GM12891 (cell line): ENCODE measurements around the gene LTBP3.

Experiments
- PAX5 ChIP-seq: IDR thresholded peaks from 2 replicates; pipeline ENCODE4 v1.6.1; 2011; ENCODE audit warnings: low read length, moderate library complexity, mild to moderate bottlenecking; ENCODE audit not compliant: insufficient read depth, severe bottlenecking
- POLR2A ChIP-seq: IDR thresholded peaks from 2 replicates; pipeline ENCODE4 v1.6.1; 2011; ENCODE audit warnings: low read depth, low read length, control low read depth
- POLR2AphosphoS5 ChIP-seq: IDR thresholded peaks from 2 replicates; pipeline ENCODE4 v1.6.1; 2011; ENCODE audit warnings: low read depth, low read length, control low read depth
- POU2F2 ChIP-seq: IDR thresholded peaks from 2 replicates; pipeline ENCODE4 v1.6.1; 2011; ENCODE audit warnings: low read depth, mild to moderate bottlenecking, control low read depth, low read length, moderate library complexity
- SPI1 ChIP-seq: IDR thresholded peaks from 2 replicates; pipeline ENCODE4 v1.6.1; 2011; ENCODE audit warnings: low read depth, low read length, control low read depth
- TAF1 ChIP-seq: IDR thresholded peaks from 2 replicates; pipeline ENCODE4 v1.6.1; 2011; ENCODE audit warnings: low read depth, low read length, control low read depth

DNA sequence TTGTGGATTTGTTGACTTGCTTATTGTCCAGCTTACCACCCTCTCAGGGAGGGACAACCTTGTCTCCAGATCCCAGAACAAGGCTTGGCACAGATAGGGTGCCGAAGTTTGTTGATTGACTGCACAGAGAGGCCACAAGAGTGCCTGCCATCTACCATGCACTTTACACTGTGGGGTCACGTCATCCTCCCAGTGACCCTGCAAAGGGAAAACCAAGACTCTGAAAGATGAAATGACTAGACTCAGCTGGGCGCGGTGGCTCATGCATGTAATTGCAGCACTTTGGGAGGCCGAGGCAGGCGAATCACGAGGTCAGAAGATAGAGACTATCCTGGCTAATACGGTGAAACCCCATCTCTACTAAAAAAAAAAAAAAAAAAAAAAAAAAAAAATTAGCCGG, 4.6 kb upstream of the LTBP3 start:
- TF ChIP-seq TAF1 (no peak), POLR2A (no peak), SPI1 (no peak), POLR2AphosphoS5 (no peak), POU2F2 (no peak), PAX5 (no peak)
